Mononuclear cell (primary cell): ENCODE data around the gene PI4KA. TPM values are rescaled to one million over a fixed set of nuclear protein-coding genes. Genes with fewer than 3 reads are reported as not detected.
"Not testable (repeated sequence)": the region's sequence is repeated elsewhere in the genome, so short reads cannot be mapped to it uniquely, and the experiment has no call there.

Source experiments
- H3K27me3 ChIP-seq: 2 replicates; pipeline ENCODE4 v1.6.0; 2011; ENCODE audit warnings: low read length, control low read depth; ENCODE audit not compliant: insufficient read depth
- H3K4me1 ChIP-seq: 2 replicates; pipeline ENCODE4 v1.5.1; 2011; ENCODE audit warnings: mild to moderate bottlenecking, low read length, control low read depth; ENCODE audit not compliant: insufficient read depth
- H3K4me3 ChIP-seq: 2 replicates; pipeline ENCODE4 v1.5.1; 2011; ENCODE audit warnings: mild to moderate bottlenecking, low read length, moderate library complexity
- H3K9me3 ChIP-seq: 2 replicates; pipeline ENCODE4 v1.5.1; 2011; ENCODE audit warnings: low read depth, mild to moderate bottlenecking, control low read depth, low read length
- total RNA-seq: library from RNA; depleted of rRNA; stranded (reverse); fragments of >200 nt; gene quantifications from one replicate; pipeline ENCODE4 v1.2.3, GENCODE V29; 2012

PI4KA gene
- total RNA-seq, 1 donor = 83.0 TPM

DNA sequence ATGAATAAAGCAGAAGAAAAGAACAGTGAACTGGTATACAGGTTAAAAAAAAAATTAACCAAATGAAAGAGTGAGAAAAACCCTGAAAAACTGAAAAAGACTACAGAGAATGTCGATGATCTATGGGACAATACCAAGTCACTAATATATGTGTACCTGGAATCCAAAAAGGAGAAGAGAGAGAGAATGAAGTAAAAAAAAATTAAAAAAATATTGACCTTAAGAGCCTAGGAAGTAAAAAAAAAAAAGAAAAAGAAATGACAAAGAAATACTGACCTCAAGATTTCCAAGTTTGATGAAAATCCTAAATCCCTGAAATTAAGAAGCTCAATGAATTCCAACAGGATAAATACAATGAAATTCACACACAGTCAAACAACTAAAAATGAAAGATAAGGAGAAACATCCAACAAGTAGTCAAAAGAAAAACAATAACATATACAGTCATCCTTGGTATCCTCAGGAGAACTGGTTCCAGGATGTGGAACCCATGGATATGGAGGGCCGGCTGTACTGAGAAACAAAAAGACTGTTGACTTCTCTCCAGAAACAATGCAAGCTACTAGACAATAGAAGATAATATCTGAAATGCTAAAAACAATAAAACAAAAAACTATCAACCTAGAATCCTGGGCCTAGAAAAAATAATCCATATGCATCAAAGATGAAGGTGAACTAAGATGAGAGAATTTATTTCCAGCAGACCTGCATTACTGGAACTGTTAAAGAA lies 118.2 kb downstream of the PI4KA start:
- no peaks in the 10 kb centered on the region for H3K9me3 ChIP-seq
- peaks cover 12% of the 10 kb centered on the region for H3K4me1 ChIP-seq
- no peaks in the 10 kb centered on the region for H3K27me3 ChIP-seq
- H3K4me3 ChIP-seq = no peak overlapping the region

DNA sequence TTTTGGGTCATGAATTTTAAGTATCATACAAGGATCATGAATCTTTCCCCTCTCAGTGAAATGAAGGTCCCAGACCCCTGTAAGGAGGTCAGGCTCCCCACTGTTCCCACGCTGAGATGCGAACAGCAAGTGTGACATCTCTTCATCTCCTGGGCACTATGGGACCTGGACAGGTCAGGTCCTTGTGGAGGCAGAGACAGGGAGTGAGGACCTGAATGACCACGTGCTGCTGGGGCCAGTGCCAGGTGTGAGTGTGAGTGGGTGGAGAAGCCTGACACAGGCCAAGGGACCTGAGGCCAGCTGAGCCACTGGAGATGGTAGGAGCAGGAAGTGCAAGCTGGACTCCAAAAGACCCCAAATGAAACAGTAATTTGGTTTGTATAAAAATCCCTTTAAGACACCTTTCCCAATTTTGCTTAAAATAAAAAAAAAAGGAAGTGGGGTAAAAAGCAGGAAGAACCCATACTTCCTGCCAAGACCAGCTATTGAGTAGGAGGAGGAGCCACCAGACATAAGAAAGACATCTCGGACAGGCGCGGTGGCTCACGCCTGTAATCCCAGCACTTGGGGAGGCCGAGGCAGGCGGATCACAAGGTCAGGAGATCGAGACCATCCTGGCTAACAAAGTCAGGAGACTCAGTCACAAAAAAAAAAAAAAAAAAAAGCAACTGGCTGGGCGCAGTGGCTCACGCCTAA lies 120.1 kb downstream of the PI4KA start:
- Histone ChIP-seq H3K4me1 (peaks cover 12% of the 10 kb centered on the region), H3K27me3 (no peaks in the 10 kb centered on the region), H3K9me3 (no peaks in the 10 kb centered on the region), H3K4me3 (no peak overlapping the region)

DNA sequence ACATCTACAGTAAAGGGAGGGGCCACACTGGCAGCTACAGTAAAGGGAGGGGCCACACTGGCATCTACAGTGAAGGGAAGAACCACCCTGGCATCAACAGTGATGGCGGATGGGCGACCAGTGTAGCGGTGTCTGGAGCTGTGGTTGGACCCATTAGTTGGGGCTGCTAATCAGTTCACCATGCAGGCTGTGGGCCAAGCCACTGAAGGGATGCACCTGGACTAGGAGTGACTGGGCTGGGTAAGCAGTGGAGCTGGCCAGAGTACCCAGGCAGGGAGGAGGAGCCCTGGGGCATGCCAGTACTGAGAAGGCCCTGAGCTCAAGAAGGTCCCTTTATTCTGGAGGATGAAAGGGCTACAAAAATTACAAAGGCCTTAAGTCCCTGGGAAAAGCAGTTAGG lies 121.7 kb downstream of the PI4KA start:
- not testable (repeated sequence) for H3K27me3 ChIP-seq, H3K9me3 ChIP-seq, H3K4me3 ChIP-seq
- peaks cover 12% of the 10 kb centered on the region for H3K4me1 ChIP-seq

- H3K27me3 ChIP-seq, H3K4me3 ChIP-seq, H3K9me3 ChIP-seq: not testable (repeated sequence)
- H3K4me1 ChIP-seq = peaks cover 12% of the 10 kb centered on the region
Observed at GRCh38 chr22:20735356-20736162, 123.1 kb downstream of the PI4KA start.

DNA sequence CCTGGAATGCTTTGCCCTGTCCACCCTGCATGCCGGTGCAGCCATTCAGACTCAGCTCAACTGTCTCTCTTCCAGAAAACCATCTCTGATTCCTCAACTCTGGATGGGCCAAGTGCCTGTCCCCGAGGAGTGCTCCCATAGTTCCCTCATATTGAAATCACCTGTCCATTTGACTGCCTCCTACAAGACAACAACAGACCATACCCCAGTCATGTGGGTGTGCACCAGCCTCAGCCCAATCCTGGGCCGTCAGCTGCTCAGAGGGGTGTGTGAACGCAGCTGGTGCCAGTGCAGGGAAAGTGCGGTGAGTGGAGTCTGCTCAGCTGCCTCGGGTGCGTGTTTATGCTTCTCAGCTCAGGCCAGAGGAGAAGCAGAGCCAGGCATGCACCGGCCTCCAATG lies 126.2 kb downstream of the PI4KA start:
- not testable (repeated sequence) for H3K4me3 ChIP-seq, H3K9me3 ChIP-seq, H3K27me3 ChIP-seq, H3K4me1 ChIP-seq

DNA sequence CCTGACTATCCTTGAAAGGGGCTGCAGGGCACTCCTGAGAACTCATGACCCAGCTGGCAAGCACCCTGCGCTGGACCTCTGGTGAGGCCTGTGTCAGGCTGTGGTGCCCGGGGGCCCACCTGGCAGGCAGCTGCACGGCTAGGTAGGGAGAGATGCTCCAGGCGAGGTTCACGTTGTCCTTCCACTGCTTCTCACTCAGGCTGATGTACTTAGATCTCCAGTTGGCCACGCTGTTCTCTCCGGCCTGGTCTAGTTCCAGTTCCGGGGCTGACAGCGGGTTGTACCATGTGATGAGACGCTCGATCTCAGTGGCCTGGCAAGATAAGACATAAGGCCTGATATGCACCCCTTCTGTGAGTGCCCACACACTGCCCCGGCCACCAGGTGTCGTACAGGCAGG lies 129.4 kb downstream of the PI4KA start:
- Histone ChIP-seq H3K4me1 (no peaks in the 10 kb centered on the region), H3K27me3 (no peaks in the 10 kb centered on the region), H3K9me3 (no peaks in the 10 kb centered on the region), H3K4me3 (no peak overlapping the region)

GRCh38 chr22:20728523-20729190 lies 130.0 kb downstream of the PI4KA start:
- Histone ChIP-seq H3K4me3 (no peak overlapping the region), H3K9me3 (no peaks in the 10 kb centered on the region), H3K4me1 (no peaks in the 10 kb centered on the region), H3K27me3 (no peaks in the 10 kb centered on the region)

DNA sequence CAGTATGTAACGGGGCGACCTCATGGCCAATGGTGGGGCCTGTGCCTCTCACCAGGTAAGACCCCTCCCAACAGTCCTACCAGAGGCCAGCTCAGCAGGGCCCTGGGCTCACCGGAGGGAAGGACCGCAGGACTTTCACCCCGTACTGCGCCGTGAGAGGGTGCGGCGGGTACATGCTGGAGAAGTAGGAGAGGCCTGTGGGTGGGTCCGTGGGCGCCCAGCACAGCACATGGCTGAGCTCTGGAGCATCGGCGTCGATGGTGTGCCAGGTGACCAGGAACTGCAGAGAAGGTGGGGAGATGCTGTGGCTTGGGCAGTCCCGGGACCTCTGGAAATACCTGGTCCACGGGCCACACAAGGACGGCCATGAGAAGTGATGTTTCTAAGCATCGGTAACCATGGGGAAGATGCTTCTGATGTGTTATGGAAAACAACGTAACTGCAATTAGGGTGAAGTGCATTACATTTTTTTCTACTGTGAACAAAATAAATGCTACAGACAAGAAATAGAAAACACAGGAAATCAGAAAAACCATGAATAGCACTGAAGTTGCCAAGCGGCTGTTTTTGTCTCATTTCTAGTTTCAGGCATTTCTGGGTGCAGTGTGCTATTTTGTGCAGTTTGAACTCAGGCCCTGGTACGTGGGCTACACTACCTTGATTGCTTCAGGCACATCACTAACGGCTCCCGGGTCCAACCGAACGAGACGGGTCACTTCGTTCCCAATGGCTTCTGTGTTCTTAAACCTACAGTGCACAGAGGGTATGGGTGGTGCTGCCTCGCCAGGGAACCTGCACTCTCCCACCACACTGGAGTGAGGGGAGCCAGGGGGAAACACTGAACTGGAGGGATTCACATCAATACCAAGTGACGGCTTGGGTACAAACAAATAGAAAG lies 131.2 kb downstream of the PI4KA start:
- H3K27me3 ChIP-seq = no peaks in the 10 kb centered on the region
- H3K4me3 ChIP-seq = no peak overlapping the region
- H3K4me1 ChIP-seq = no peaks in the 10 kb centered on the region
- H3K9me3 ChIP-seq = no peaks in the 10 kb centered on the region

DNA sequence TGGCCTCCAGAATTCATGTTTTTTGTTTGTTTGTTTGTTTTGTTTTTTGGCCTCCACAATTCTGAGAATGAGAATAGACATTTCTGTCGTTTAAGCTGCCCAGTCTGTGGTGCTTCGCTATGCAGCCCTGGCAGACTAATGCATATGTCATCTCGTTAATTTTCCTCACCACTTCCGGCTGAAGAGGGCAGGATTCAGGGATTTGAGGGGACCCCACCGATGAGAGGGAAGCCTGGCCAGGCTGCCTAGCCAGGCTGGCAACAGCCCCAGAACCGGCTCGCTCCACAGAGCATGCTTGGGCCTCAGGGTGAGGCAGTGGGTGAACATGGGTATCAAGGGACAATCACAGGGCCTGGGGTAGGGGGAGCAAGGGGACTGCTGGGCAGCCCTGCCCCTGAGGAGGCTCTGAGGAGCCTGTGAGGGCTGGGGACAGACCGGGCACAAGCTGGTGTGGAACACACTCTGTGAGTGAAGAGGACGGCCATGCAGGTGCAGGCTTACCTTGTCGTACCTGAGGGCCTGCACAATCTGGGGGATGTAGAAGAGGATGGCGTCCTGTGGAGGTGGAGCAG lies 132.5 kb downstream of the PI4KA start:
- H3K4me1 ChIP-seq = no peaks in the 10 kb centered on the region
- no peaks in the 10 kb centered on the region for H3K27me3 ChIP-seq
- no peak overlapping the region for H3K4me3 ChIP-seq
- no peaks in the 10 kb centered on the region for H3K9me3 ChIP-seq

DNA sequence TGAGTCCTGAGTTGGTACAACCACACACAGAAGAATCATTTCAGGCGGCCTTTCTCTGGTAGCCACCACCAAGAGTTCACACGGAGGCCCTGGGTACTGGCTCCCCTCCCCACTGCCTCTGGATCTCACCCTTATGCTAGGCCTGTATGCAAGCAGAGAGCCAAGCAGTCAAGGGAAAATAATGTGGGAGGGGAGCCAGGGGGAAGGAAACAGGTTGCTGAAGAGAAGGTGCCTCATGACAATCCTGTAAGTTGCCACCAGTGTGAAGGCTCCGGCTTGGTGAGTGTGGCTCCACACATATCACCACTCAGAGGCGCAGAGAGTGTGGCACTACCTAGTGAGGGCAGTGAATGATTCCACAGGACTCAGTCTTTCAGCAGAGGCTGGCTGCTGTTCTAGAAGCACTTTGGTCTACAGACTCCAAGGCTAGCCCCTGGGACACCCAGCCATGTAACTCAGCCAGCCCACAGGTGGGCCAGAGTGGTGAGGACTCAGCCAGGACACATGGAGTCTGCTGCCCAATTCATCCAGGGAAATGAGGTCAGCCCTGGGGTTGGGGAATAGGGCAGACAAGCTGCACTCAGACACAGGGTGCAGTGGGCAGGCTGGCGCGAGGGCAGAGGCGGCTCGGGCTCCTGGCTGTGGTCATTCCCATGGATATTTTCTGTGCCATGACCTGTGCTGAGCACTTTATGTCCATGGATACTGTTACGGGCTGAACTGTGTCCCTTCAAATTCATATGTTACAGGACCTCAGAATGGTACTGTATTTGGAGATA lies 133.7 kb downstream of the PI4KA start:
- Histone ChIP-seq H3K27me3 (no peaks in the 10 kb centered on the region), H3K9me3 (no peaks in the 10 kb centered on the region), H3K4me1 (no peaks in the 10 kb centered on the region), H3K4me3 (no peak overlapping the region)

GRCh38 chr22:20721409-20722218 lies 137.0 kb downstream of the PI4KA start:
- no peaks in the 10 kb centered on the region for H3K9me3 ChIP-seq
- H3K27me3 ChIP-seq = no peaks in the 10 kb centered on the region
- no peak overlapping the region for H3K4me3 ChIP-seq
- no peaks in the 10 kb centered on the region for H3K4me1 ChIP-seq

DNA sequence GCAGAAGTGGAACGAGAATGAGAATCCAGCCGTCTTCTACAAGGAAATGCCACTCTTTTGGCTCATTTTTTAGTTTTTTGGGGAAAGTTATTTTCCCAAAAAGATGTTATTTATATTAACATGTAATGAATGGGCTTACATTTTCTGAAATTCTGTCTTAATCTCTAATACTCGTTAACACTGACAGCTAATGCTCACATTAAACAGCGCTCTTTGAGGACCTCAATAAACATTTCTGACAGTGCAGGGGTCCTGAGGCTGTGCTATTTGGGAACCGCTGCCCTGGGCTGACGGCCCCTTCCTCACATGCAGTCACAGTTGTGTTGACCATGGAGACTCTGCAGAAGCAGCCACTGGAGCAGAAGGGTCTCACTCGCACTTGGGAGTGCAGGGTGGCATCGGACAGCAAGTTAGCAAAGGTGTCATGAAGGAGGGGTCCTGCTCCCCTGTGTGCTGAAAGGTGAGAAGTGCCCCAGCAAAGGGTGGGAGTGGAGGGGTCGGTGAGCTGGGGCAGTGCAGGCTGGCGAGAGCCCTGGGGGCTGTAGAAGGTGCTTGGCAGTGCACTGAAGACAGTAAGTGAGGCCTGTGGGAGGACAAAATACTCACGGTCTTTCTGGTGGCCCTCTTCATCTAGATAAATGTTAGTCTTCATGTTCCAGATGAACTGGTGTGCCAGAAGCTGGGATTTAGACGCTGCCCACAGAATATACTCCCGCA lies 137.8 kb downstream of the PI4KA start:
- Histone ChIP-seq H3K9me3 (no peaks in the 10 kb centered on the region), H3K4me1 (no peaks in the 10 kb centered on the region), H3K4me3 (no peak overlapping the region), H3K27me3 (no peaks in the 10 kb centered on the region)
